ENCODE results near the gene ENPP7. TPM values are rescaled to one million over a fixed set of nuclear protein-coding genes. Genes with fewer than 3 reads are reported as not detected.

Gene ENPP7
- total and polyA plus RNA-seq, 2 experiments from 2014 or later = not detected

DNA sequence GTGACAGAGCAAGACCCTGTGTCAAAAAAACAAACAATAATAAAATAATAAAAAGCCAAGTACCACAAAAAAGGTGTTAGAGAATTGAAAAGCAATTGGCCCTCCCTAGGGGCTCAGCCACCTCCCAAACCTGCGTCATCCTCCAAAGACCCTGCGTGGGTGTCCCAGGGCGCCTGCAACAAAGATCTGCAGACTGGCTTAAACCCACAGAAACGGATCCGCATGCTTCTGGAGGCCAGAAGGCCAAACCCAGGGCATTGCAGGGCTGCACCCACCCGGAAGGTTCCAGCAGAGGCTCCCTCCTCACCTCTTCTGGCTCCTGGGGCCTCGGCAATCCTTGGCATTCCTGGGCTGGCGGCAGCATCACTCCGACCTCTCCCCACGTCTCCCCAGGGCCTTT, 1.5 kb downstream of the ENPP7 start:
- Histone ChIP-seq H3K79me2 (ENCODE audit: insufficient read depth) (no peaks in the 10 kb centered on the region), H3K9ac (no peak overlapping the region), H3K4me1 (ENCODE audit: insufficient read depth) (peaks cover 4% of the 10 kb centered on the region; the same call in 1 of the 2 replicates), H3K4me3 (no peak overlapping the region), H3K27ac (no peak overlapping the region), H3K36me3 (ENCODE audit: low read depth) (no peaks in the 10 kb centered on the region), H3K4me2 (ENCODE audit: unreplicated experiment) (no peak overlapping the region), H3K27me3 (replicated peaks; ENCODE audit: insufficient read depth) (no peaks in the 10 kb centered on the region), H3F3A (ENCODE audit: insufficient read depth) (no peaks in the 10 kb centered on the region), H3K9me3 (ENCODE audit: low read depth) (no peaks in the 10 kb centered on the region), H2AFZ (no peak overlapping the region), H3K9me2 (ENCODE audit: insufficient read depth) (no peaks in the 10 kb centered on the region), H4K20me1 (ENCODE audit: insufficient read depth) (no peaks in the 10 kb centered on the region)
- TF ChIP-seq EZH2phosphoT487 (IDR thresholded peaks at IDR 0.05; ENCODE audit: insufficient read depth, low read depth) (no peak), EZH2 (IDR thresholded peaks at IDR 0.05; ENCODE audit: insufficient read depth, poor library complexity, severe bottlenecking) (no peak)
- in situ Hi-C loops (cut with MboI) = no loop called here
- DNase-seq = no peak
- WGBS, 2 experiments (ENCODE audit: low coverage in 1 of 2, low lambda C conversion rate in 2 of 2, missing lambda C conversion rate in 2 of 2) = 79 to 83% methylated on average over 10 of the region's 10 CpGs

DNA sequence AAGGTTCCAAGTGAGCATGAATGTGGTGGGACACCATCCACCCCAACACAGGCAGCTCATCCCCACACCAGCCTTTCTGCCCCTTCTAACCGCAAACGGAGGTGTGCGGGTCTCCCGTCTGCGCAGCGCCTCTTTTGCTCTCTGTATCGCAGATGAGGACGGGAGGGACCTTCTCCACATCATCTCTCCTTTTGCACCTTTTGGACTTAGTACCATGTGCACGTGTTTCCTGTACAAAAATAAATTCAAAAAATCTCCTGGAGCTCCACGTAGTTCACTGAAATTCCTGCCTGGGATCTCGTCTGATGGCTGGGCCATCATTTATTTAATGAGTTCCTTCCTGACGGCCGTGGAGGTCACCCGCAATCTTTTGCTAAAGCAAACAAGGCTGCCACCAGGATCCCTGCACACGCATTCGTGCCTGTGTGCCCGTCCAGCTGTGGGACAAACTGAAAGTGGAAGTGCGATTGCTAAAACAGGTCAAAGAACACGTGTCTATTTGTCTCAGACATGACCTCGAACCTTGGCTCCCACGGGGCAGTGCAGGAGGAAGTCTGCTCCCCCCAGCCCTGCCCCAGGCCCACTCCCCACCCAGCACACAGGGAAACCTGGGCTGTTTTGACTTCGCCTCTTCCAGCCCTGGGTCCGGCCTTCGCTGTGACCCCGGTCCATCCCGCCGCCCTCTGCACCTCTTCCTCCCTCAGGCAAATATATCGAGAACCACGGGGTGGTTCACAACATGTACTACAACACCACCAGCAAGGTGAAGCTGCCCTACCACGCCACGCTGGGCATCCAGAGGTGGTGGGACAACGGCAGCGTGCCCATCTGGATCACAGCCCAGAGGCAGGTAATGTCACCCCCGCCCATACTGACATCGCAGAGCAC, 2.3 kb downstream of the ENPP7 start:
- Histone ChIP-seq H3K79me2 (ENCODE audit: insufficient read depth) (no peaks in the 10 kb centered on the region), H2AFZ (no peak overlapping the region), H3K4me2 (ENCODE audit: unreplicated experiment) (no peak overlapping the region), H3K9ac (no peak overlapping the region), H3K9me3 (ENCODE audit: low read depth) (no peaks in the 10 kb centered on the region), H4K20me1 (ENCODE audit: insufficient read depth) (no peaks in the 10 kb centered on the region), H3K4me3 (no peak overlapping the region), H3K9me2 (ENCODE audit: insufficient read depth) (no peaks in the 10 kb centered on the region), H3K4me1 (ENCODE audit: insufficient read depth) (peaks cover 4% of the 10 kb centered on the region; the same call in 1 of the 2 replicates), H3K27ac (no peak overlapping the region), H3F3A (ENCODE audit: insufficient read depth) (no peaks in the 10 kb centered on the region), H3K27me3 (replicated peaks; ENCODE audit: insufficient read depth) (no peaks in the 10 kb centered on the region), H3K36me3 (ENCODE audit: low read depth) (no peaks in the 10 kb centered on the region)
- WGBS, 2 experiments (ENCODE audit: low coverage in 1 of 2, low lambda C conversion rate in 2 of 2, missing lambda C conversion rate in 2 of 2) = 70 to 73% methylated on average over 35 of the region's 35 CpGs
- no peak for DNase-seq
- TF ChIP-seq EZH2phosphoT487 (IDR thresholded peaks at IDR 0.05; ENCODE audit: insufficient read depth, low read depth) = no peak
- no peak for TF ChIP-seq EZH2 (IDR thresholded peaks at IDR 0.05; ENCODE audit: insufficient read depth, poor library complexity, severe bottlenecking)
- in situ Hi-C loops (cut with MboI) = no loop called here

- no peak overlapping the region for H3K27ac ChIP-seq
These were observed 2.9 kb downstream of the ENPP7 start for GRCh38 chr17:79733692-79734070.

GRCh38 chr17:79735096-79735495, 4.4 kb downstream of the ENPP7 start:
- Histone ChIP-seq H3K79me2 (ENCODE audit: insufficient read depth) (no peaks in the 10 kb centered on the region), H3F3A (ENCODE audit: insufficient read depth) (no peaks in the 10 kb centered on the region), H3K27me3 (replicated peaks; ENCODE audit: insufficient read depth) (no peaks in the 10 kb centered on the region; the same call in 1 of the 2 replicates), H3K4me3 (no peak overlapping the region), H3K9me2 (ENCODE audit: insufficient read depth) (no peaks in the 10 kb centered on the region), H3K4me2 (ENCODE audit: unreplicated experiment) (no peak overlapping the region), H3K36me3 (ENCODE audit: low read depth) (no peaks in the 10 kb centered on the region), H3K9ac (no peak overlapping the region), H3K27ac (no peak overlapping the region), H4K20me1 (ENCODE audit: insufficient read depth) (no peaks in the 10 kb centered on the region), H3K9me3 (ENCODE audit: low read depth) (no peaks in the 10 kb centered on the region), H3K4me1 (ENCODE audit: insufficient read depth) (no peaks in the 10 kb centered on the region), H2AFZ (no peak overlapping the region)
- DNase-seq = no peak
- in situ Hi-C loops (cut with MboI) = no loop called here
- WGBS, 2 experiments (ENCODE audit: low coverage in 1 of 2, low lambda C conversion rate in 2 of 2, missing lambda C conversion rate in 2 of 2) = 87 to 90% methylated on average over 31 to 32 of the region's 32 CpGs
- no peak for TF ChIP-seq EZH2phosphoT487 (IDR thresholded peaks at IDR 0.05; ENCODE audit: insufficient read depth, low read depth)
- no peak for TF ChIP-seq EZH2 (IDR thresholded peaks at IDR 0.05; ENCODE audit: insufficient read depth, poor library complexity, severe bottlenecking)

More at GRCh38 chr17:79733692-79734070, 2.9 kb downstream of the ENPP7 start:
- no peaks in the 10 kb centered on the region for H3K79me2 ChIP-seq (ENCODE audit: insufficient read depth)
- no peak overlapping the region for H3K9ac ChIP-seq
- H3K4me1 ChIP-seq (ENCODE audit: insufficient read depth) = no peaks in the 10 kb centered on the region
- H4K20me1 ChIP-seq (ENCODE audit: insufficient read depth) = no peaks in the 10 kb centered on the region
- no peak overlapping the region for H3K4me3 ChIP-seq
- no peaks in the 10 kb centered on the region for H3F3A ChIP-seq (ENCODE audit: insufficient read depth)
- H3K36me3 ChIP-seq (ENCODE audit: low read depth) = no peaks in the 10 kb centered on the region
- H3K9me3 ChIP-seq (ENCODE audit: low read depth) = no peaks in the 10 kb centered on the region
- WGBS, 2 experiments (ENCODE audit: low coverage in 1 of 2, low lambda C conversion rate in 2 of 2, missing lambda C conversion rate in 2 of 2) = 56 to 58% methylated on average over 9 of the region's 9 CpGs
- H2AFZ ChIP-seq = no peak overlapping the region
- H3K9me2 ChIP-seq (ENCODE audit: insufficient read depth) = no peaks in the 10 kb centered on the region
- in situ Hi-C loops (cut with MboI) = no loop called here
- no peak overlapping the region for H3K4me2 ChIP-seq (ENCODE audit: unreplicated experiment)
- no peak for DNase-seq
- TF ChIP-seq EZH2 (IDR thresholded peaks at IDR 0.05; ENCODE audit: insufficient read depth, poor library complexity, severe bottlenecking) (no peak), EZH2phosphoT487 (IDR thresholded peaks at IDR 0.05; ENCODE audit: insufficient read depth, low read depth) (no peak)
- no peaks in the 10 kb centered on the region for H3K27me3 ChIP-seq (replicated peaks; ENCODE audit: insufficient read depth)
